Measurements from ENCODE around the gene VAMP8.

DNA sequence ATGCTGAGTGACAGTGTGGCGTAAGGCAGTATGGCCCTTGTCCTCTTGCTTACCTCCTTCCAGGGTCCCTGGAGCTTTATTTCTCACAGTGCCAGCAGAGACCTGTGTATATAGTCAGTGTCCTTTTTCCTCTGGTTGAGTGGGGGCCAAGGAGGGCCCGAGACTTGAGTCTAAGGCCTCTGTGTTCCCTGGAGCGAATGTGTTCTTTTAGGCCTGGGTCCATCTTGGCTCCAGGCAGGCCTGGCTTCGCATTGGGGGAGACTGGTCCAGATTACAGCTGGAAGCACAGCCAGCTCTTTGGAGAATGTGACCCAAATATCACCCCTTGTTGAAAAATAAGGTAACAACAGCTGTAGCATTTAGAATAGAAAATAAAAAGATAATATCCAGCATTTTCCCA lies 11.8 kb downstream of the VAMP8 start:
- TF ChIP-seq CTCF (conservative IDR thresholded peaks at IDR 0.05; ENCODE audit: low read depth, low read length) (no peak), EZH2 (IDR thresholded peaks at IDR 0.05; ENCODE audit: borderline replicate concordance, low read depth, low read length, poor library complexity, severe bottlenecking) (no peak)
